Suprapubic skin (tissue), 4 donors: ENCODE measurements around the gene RASGEF1C.

Source experiments
- EP300 ChIP-seq: sonication (generic); formaldehyde crosslinking; IDR thresholded peaks from one replicate; pipeline ENCODE4 v1.6.1; 2017; ENCODE audit warnings: antibody characterized with exemption
- POLR2A ChIP-seq, 2 donors: fragments of 450-650 bp; IDR thresholded peaks; one replicate each; pipeline ENCODE4 v1.6.1; 2017; ENCODE audit warnings: antibody characterized with exemption in 2 of 2, mild to moderate bottlenecking in 2 of 2, moderate library complexity in 2 of 2
- POLR2AphosphoS5 ChIP-seq, 3 donors: sonication (generic); formaldehyde crosslinking; IDR thresholded peaks; one replicate each; pipeline ENCODE4 v1.6.1; 2017; ENCODE audit warnings: antibody characterized with exemption in 3 of 3
- TF ChIP-seq, protein P1 (sequence below), 2 donors: fragments of 200-600 bp in 1 of 2; fragments of 450-650 bp in 1 of 2; sonication (generic) in 1 of 2; IDR thresholded peaks; one replicate each; pipeline ENCODE4 v1.5.1; 2016 to 2019; ENCODE audit warnings: antibody characterized with exemption in 2 of 2, mild to moderate bottlenecking in 1 of 2, moderate library complexity in 1 of 2

DNA sequence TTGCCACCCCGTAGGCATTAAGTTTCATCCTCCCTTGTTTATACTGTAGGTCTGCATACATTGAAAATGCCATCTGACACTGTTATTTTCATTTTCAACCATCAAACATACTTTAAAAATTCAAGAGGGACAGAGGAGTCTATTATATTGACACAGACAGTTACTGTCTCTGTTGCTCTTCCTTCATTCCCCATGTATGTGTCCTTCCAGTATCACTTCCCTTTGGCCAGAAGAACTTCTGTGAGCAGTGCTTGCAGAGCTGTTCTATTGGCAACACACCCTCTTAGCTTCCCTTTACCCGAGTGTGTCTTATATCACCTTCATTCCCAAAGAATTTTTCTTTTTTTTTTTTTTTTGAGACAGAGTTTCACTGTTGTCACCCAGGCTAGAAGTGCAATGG, 42.8 kb downstream of the RASGEF1C start:
- TF ChIP-seq, protein P1, sequence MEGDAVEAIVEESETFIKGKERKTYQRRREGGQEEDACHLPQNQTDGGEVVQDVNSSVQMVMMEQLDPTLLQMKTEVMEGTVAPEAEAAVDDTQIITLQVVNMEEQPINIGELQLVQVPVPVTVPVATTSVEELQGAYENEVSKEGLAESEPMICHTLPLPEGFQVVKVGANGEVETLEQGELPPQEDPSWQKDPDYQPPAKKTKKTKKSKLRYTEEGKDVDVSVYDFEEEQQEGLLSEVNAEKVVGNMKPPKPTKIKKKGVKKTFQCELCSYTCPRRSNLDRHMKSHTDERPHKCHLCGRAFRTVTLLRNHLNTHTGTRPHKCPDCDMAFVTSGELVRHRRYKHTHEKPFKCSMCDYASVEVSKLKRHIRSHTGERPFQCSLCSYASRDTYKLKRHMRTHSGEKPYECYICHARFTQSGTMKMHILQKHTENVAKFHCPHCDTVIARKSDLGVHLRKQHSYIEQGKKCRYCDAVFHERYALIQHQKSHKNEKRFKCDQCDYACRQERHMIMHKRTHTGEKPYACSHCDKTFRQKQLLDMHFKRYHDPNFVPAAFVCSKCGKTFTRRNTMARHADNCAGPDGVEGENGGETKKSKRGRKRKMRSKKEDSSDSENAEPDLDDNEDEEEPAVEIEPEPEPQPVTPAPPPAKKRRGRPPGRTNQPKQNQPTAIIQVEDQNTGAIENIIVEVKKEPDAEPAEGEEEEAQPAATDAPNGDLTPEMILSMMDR (IDR thresholded peaks at IDR 0.05) = no peak
- TF ChIP-seq POLR2A (IDR thresholded peaks at IDR 0.05) (no peak), POLR2AphosphoS5 (IDR thresholded peaks at IDR 0.05) (no peak), EP300 (no peak)
